NCI-H1092 (cell line): ENCODE measurements around the gene CALML4.

Source experiments
- DNase-seq: peaks from one replicate; lab custom pipeline; 2025; lab: John Stamatoyannopoulos, UW

CALML4 gene

DNA sequence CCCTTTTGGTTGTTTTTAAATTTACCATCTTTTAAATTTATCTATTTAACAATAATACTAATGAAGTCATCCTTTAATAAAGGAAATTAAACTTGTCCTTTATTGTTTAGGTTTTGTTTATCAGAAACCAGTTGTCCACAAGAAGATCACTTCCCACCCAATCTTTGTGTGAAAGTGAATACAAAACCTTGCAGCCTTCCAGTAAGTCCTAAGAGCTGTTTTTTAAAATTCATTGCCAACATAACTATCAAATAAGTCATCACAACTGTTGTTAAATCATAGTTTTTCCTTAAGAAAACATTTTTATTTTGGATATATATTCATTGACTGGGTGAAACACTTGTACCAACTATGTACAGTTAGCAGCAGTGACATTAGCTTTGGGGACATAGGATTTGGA is 59.4 kb downstream of the CALML4 start:
- DNase-seq: no peak

DNA sequence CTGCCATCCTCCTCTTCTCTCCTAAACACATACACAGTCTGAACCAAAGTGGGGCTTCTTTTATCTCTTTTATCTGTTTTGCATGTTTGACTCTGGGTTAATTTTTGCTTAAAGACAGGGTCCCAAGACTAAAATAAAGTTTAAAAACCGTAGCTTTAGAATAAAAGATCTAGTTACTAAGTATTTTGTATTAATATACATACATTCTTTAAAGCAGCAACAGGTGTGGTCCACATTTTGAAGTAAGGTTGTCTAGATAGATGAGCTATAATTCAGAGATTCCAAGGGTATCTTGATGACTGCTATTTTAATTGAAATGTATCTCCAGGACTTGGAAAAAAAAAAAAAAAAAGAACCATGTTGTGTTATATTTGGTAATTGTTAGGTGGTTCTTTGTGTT is 61.3 kb downstream of the CALML4 start:
- DNase-seq: no peak

DNA sequence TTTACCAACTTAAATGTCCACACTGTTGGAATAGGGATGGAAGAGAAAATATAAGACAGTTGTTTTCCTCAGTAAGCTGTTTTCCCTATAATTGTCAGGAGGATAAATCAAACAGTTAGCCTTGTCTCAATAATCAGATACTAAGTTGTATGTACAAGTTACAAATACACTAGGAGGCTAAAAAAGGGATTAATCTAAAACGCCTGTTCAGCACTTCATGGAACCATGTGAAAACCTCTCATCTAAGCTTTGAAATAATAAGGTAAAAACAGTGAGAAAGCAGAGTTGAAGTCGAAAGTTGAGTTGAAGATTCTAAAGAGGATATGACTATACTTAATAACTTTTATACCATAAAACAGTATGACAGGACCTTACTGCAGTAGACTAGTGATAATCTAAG is 62.0 kb downstream of the CALML4 start:
- no peak for DNase-seq
